Measurements from ENCODE around the gene MSI2. TPM values are rescaled to one million over a fixed set of nuclear protein-coding genes. Genes with fewer than 3 reads are reported as not detected.

The MSI2 gene
- total RNA-seq, 1 donor from 2014 or later = 54.9 TPM

- DNase-seq = no peak
Observed at GRCh38 chr17:57271821-57272220, 15.5 kb downstream of the MSI2 start.

GRCh38 chr17:57273490-57273889 lies 17.2 kb downstream of the MSI2 start:
- no peak for DNase-seq

GRCh38 chr17:57274162-57274561 lies 17.8 kb downstream of the MSI2 start:
- DNase-seq = no peak

- no peak for DNase-seq
Observed at GRCh38 chr17:57275071-57275764, 18.9 kb downstream of the MSI2 start.

- no peak for DNase-seq
Observed at GRCh38 chr17:57276621-57277020, 20.3 kb downstream of the MSI2 start.

- DNase-seq = no peak
Observed at GRCh38 chr17:57277923-57278604, 21.7 kb downstream of the MSI2 start.

- DNase-seq = no peak
Observed at GRCh38 chr17:57278740-57279387, 22.5 kb downstream of the MSI2 start.

- DNase-seq = no peak
Observed at GRCh38 chr17:57279432-57279831, 23.1 kb downstream of the MSI2 start.

- no peak for DNase-seq
Observed at GRCh38 chr17:57281887-57282286, 25.6 kb downstream of the MSI2 start.

GRCh38 chr17:57282296-57282695 lies 26.0 kb downstream of the MSI2 start:
- no peak for DNase-seq

- no peak for DNase-seq
Observed at GRCh38 chr17:57283203-57283971, 27.1 kb downstream of the MSI2 start.

GRCh38 chr17:57284583-57284982 lies 28.3 kb downstream of the MSI2 start:
- no peak for DNase-seq

- no peak for DNase-seq
Observed at GRCh38 chr17:57284984-57285646, 28.8 kb downstream of the MSI2 start.

- DNase-seq = no peak
Observed at GRCh38 chr17:57285701-57286100, 29.4 kb downstream of the MSI2 start.

GRCh38 chr17:57286399-57287105 lies 30.2 kb downstream of the MSI2 start:
- no peak for DNase-seq

GRCh38 chr17:57288040-57288772 lies 31.9 kb downstream of the MSI2 start:
- DNase-seq = peak; percentile 91

GRCh38 chr17:57288773-57289121 lies 32.4 kb downstream of the MSI2 start:
- DNase-seq = no peak

GRCh38 chr17:57289130-57289529 lies 32.8 kb downstream of the MSI2 start:
- no peak for DNase-seq

GRCh38 chr17:57289613-57290012 lies 33.3 kb downstream of the MSI2 start:
- no peak for DNase-seq

- no peak for DNase-seq
Observed at GRCh38 chr17:57290981-57291380, 34.7 kb downstream of the MSI2 start.

GRCh38 chr17:57292091-57292490 lies 35.8 kb downstream of the MSI2 start:
- DNase-seq = no peak
